C4-2B (cell line): ENCODE results near the gene PAPOLG.

Experiments used
- H3K27ac ChIP-seq: fragments of 450-650 bp; 2 replicates; pipeline ENCODE4 v1.5.1; 2017
- CTCF ChIP-seq: fragments of 450-650 bp; conservative IDR thresholded peaks from 2 replicates; pipeline ENCODE4 v1.5.1; 2017; ENCODE audit warnings: mild to moderate bottlenecking
- ZFX ChIP-seq: fragments of 450-650 bp; IDR thresholded peaks from 2 replicates; pipeline ENCODE4 v1.6.1; 2017

The PAPOLG gene

GRCh38 chr2:60745330-60745729 is 10.7 kb upstream of the PAPOLG start:
- TF ChIP-seq ZFX (no peak), CTCF (no peak)

GRCh38 chr2:60745761-60746160 is 10.3 kb upstream of the PAPOLG start:
- no peak overlapping the region; the same call in 1 of the 2 replicates for H3K27ac ChIP-seq
- TF ChIP-seq ZFX = no peak
- TF ChIP-seq CTCF = no peak

More at GRCh38 chr2:60745330-60745729, 10.7 kb upstream of the PAPOLG start:
- H3K27ac ChIP-seq = no peak overlapping the region

- TF ChIP-seq ZFX (no peak), CTCF (no peak)
These were observed 9.8 kb upstream of the PAPOLG start for GRCh38 chr2:60746318-60746717.

GRCh38 chr2:60759654-60760053 is 3.6 kb downstream of the PAPOLG start:
- TF ChIP-seq ZFX (no peak), CTCF (no peak)
- H3K27ac ChIP-seq = no peak overlapping the region

More at GRCh38 chr2:60746318-60746717, 9.8 kb upstream of the PAPOLG start:
- no peak overlapping the region; the same call in 1 of the 2 replicates for H3K27ac ChIP-seq

GRCh38 chr2:60764736-60765534 is 8.9 kb downstream of the PAPOLG start:
- TF ChIP-seq ZFX (no peak), CTCF (no peak)

GRCh38 chr2:60766283-60766682 is 10.2 kb downstream of the PAPOLG start:
- no peak overlapping the region for H3K27ac ChIP-seq
- TF ChIP-seq CTCF = no peak
- TF ChIP-seq ZFX = no peak

More at GRCh38 chr2:60764736-60765534, 8.9 kb downstream of the PAPOLG start:
- no peak overlapping the region for H3K27ac ChIP-seq

- H3K27ac ChIP-seq = no peak overlapping the region
- no peak for TF ChIP-seq ZFX
- no peak for TF ChIP-seq CTCF
These were observed 15.4 kb downstream of the PAPOLG start for GRCh38 chr2:60771508-60771907.
